DOHH2 (cell line): ENCODE data around the gene MYLK.

Source experiments
- CTCF ChIP-seq: fragments of 200-600 bp; sonication (generic); IDR thresholded peaks from one replicate; pipeline ENCODE4 v1.5.1; 2014; ENCODE audit warnings: antibody characterized with exemption, mild to moderate bottlenecking, low read depth, low read length; ENCODE audit not compliant: poor library complexity, severe bottlenecking
- EZH2phosphoT487 ChIP-seq: fragments of 200-600 bp; sonication (generic); IDR thresholded peaks from 2 replicates; pipeline ENCODE4 v1.6.1; 2017; ENCODE audit warnings: borderline replicate concordance, mild to moderate bottlenecking, antibody characterized with exemption, low read length, moderate library complexity, mixed read lengths

- TF ChIP-seq CTCF (no peak), EZH2phosphoT487 (no peak)
These were observed 188.1 kb downstream of the MYLK start for GRCh38 chr3:123695731-123696640.
